CD4-positive, alpha-beta T cell treated with Interleukin-1 beta for 1 hour (primary cell): ENCODE results near the gene RPL38.

Experiments used
- DNase-seq, 2 donors: peaks; one replicate each; pipeline ENCODE4 v3.0.0-alpha.2; 2020 to 2022

Gene RPL38

DNA sequence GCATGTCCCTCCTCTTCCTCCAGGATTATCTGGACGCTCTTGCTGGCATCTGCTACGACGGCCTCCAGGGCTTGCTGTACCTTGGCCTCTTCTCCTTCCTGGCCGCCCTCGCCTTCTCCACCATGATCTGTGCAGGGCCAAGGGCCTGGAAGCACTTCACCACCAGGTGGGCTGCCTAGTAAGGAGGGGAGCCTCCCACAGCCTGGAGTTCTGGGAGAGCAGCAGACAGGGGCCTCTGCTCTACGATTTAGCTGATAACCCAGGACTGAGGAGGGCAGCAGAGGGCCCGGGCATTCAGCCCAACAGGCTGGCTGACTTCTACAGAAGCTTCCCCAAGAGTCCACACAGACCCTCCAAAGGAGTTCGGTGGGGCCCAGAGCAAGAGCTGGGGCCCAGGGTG, 48.7 kb downstream of the RPL38 start:
- DNase-seq = no peak

DNA sequence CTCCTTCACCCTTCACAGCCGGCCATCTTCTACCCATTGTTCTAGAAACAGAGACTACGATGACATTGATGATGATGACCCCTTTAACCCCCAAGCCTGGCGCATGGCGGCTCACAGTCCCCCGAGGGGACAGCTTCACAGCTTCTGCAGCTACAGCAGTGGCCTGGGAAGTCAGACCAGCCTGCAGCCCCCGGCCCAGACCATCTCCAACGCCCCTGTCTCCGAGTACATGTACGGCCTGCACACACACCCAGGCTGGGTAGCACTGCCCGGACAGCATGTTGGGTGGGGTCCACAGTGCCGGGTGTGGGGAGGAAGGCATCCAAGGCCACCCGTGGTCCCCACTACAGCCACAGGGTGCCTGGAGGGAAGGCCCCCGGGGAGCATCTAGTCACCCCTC, 49.6 kb downstream of the RPL38 start:
- no peak for DNase-seq

DNA sequence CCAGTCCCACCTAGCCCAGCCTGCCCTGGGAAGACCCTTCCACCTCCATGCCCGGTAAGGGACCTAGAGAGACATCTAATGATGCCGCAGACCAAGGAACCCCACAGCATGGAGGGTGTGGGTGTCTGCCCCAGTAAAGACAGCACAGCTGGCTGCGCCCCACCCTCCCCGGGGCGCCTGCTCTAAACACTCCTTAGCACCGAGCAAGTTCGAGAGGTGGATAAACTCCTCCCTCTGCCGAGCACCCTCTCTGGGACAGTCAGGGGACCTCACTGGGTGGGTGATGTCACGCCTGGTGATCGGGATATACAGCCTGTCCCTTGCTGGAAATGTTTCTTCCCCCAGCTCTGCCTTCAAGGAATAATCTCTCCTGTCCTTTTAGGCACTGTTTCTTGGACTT, 53.8 kb downstream of the RPL38 start:
- DNase-seq = no peak

DNA sequence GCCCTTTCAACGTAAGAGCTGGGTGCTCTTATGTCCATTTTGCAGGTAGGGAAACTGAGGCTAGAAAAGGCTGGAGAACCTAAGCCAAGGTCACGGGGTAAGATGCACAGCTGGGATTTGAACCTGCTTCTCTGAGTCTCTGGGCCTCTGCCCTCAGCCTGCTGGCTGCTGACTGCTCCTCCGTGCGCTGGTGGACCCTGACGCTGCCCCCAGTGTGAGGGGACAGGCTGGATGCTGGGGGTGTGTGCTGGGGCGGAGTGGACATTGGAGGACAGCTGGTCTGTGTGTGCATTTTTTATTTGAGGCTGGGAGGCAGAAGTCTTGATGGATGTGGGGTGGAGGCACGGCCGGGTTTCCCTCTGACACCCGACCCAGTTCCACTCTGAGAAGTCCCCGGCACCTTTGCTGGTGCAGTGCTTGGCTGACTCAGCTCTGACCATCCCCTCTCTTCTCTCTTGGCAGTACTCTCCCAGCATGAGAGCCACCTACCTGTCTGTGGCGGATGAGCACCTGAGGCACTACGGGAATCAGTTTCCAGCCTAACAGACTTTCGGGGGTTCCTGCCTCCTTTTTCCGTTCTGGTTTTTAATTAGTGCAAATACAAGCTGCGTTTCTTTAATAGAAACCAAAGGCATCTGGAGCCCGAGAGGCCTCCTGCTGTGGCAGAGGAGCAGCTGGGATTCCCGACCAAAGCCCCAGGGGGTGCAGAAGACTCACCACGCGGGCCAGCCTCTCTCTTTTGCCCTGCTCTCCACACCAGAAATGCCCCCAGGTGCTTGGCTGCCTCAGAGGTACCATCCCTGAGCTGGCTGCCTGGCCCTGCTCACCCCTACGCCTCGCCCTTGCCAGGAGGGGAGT, 56.4 kb downstream of the RPL38 start:
- no peak for DNase-seq
